MG63 (cell line): ENCODE results near the gene ATP8B4. TPM values are rescaled to one million over a fixed set of nuclear protein-coding genes. Genes with fewer than 3 reads are reported as not detected.
A peak's percentile ranks its signal among the peaks of the same experiment; 100 is the strongest.

ENCODE experiments used
- DNase-seq: peaks from one replicate; pipeline ENCODE4 v3.0.0-alpha.2; 2020
- H3K27me3 ChIP-seq: fragments of 250-450 bp; sonication (Bioruptor Pico); 2 replicates; pipeline ENCODE4 v1.5.1; 2020; ENCODE audit warnings: mild to moderate bottlenecking, moderate library complexity
- H3K36me3 ChIP-seq: fragments of 250-450 bp; sonication (Bioruptor Pico); 2 replicates; pipeline ENCODE4 v1.5.1; 2020; ENCODE audit warnings: mild to moderate bottlenecking, moderate library complexity
- H3K4me3 ChIP-seq: fragments of 250-450 bp; sonication (Bioruptor Pico); 2 replicates; pipeline ENCODE4 v1.5.1; 2020; ENCODE audit warnings: mild to moderate bottlenecking, moderate library complexity
- H3K9me3 ChIP-seq: fragments of 250-450 bp; sonication (Bioruptor Pico); 2 replicates; pipeline ENCODE4 v1.5.1; 2020; ENCODE audit warnings: mild to moderate bottlenecking, moderate library complexity
- total RNA-seq: library from RNA; depleted of rRNA; stranded (reverse); fragments of >200 nt; shearing (Covaris generic); gene quantifications from 2 replicates; pipeline ENCODE4 v1.2.3, GENCODE V29; 2014; ENCODE audit warnings: low replicate concordance

The ATP8B4 gene
- total RNA-seq, 1 experiment from 2014 or later: not detected

GRCh38 chr15:49857496-49858475 lies 261.2 kb downstream of the ATP8B4 start:
- Histone ChIP-seq H3K36me3 (no peaks in the 10 kb centered on the region), H3K9me3 (no peaks in the 10 kb centered on the region), H3K4me3 (no peak overlapping the region), H3K27me3 (no peaks in the 10 kb centered on the region)
- no peak for DNase-seq

- Histone ChIP-seq H3K36me3 (no peaks in the 10 kb centered on the region), H3K9me3 (peaks cover 2% of the 10 kb centered on the region), H3K4me3 (no peak overlapping the region), H3K27me3 (no peaks in the 10 kb centered on the region)
- DNase-seq: peak; percentile 42
Observed at GRCh38 chr15:49855917-49856637, 263.0 kb downstream of the ATP8B4 start.

GRCh38 chr15:49852756-49853155 lies 266.3 kb downstream of the ATP8B4 start:
- H3K4me3 ChIP-seq: no peak overlapping the region
- no peak for DNase-seq
- H3K9me3 ChIP-seq: peaks cover 12% of the 10 kb centered on the region
- no peaks in the 10 kb centered on the region for H3K36me3 ChIP-seq
- H3K27me3 ChIP-seq: no peaks in the 10 kb centered on the region

- Histone ChIP-seq H3K9me3 (peaks cover 12% of the 10 kb centered on the region), H3K36me3 (no peaks in the 10 kb centered on the region), H3K27me3 (no peaks in the 10 kb centered on the region), H3K4me3 (no peak overlapping the region)
- no peak for DNase-seq
Observed at GRCh38 chr15:49848807-49849206, 270.2 kb downstream of the ATP8B4 start.

DNA sequence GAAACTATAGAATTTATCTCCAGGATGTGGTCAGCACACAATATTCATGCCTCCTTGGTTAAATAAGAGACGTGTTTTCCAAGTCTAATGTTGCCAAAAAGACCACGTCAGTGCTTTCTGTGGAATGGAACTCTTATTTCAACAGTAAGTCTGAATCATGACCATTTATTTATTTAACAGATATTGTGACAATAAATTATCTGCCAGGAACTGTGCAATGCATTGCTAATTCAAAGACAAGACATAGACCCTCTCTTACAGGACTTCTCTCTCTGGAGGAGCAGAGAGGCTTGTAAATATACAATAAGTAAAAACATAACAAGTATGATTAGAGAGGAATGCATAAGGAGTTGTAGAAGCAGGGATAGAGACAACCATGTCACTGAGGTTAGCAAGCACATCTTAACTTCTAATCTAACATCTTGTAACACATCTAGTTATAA lies 270.7 kb downstream of the ATP8B4 start:
- Histone ChIP-seq H3K9me3 (peaks cover 12% of the 10 kb centered on the region), H3K4me3 (no peak overlapping the region), H3K36me3 (no peaks in the 10 kb centered on the region), H3K27me3 (no peaks in the 10 kb centered on the region)
- DNase-seq: peak; percentile 64

- H3K4me3 ChIP-seq: no peak overlapping the region
- no peak for DNase-seq
Observed at GRCh38 chr15:49847423-49848281, 271.4 kb downstream of the ATP8B4 start.

GRCh38 chr15:49844390-49844789 lies 274.6 kb downstream of the ATP8B4 start:
- no peak for DNase-seq
- Histone ChIP-seq H3K9me3 (peaks cover 7% of the 10 kb centered on the region; the same call in 1 of the 2 replicates), H3K27me3 (no peaks in the 10 kb centered on the region), H3K4me3 (no peak overlapping the region), H3K36me3 (no peaks in the 10 kb centered on the region)

More at GRCh38 chr15:49847423-49848281, 271.4 kb downstream of the ATP8B4 start:
- H3K36me3 ChIP-seq: no peaks in the 10 kb centered on the region
- no peaks in the 10 kb centered on the region for H3K27me3 ChIP-seq
- peaks cover 12% of the 10 kb centered on the region for H3K9me3 ChIP-seq

DNA sequence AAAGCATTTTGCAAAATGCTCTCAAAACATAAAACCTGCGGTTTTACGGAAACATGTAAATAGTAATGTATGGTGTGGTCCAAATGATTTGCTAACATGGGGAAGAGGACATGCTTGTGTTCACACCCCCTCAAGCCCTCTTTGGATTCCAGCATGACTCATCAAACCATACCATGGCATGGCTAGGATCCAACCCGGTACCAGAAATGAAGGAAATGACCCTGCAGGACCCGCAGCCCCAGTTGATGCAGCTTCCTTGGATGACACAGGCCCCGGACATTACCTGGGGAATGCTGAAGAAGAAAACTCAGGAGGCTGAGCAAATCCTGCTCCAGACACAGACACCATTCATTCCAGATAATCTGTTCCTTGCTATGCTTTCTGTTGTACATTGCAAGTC lies 275.3 kb downstream of the ATP8B4 start:
- Histone ChIP-seq H3K4me3 (no peak overlapping the region), H3K36me3 (no peaks in the 10 kb centered on the region), H3K27me3 (no peaks in the 10 kb centered on the region), H3K9me3 (peaks cover 7% of the 10 kb centered on the region; the same call in 1 of the 2 replicates)
- DNase-seq: no peak

DNA sequence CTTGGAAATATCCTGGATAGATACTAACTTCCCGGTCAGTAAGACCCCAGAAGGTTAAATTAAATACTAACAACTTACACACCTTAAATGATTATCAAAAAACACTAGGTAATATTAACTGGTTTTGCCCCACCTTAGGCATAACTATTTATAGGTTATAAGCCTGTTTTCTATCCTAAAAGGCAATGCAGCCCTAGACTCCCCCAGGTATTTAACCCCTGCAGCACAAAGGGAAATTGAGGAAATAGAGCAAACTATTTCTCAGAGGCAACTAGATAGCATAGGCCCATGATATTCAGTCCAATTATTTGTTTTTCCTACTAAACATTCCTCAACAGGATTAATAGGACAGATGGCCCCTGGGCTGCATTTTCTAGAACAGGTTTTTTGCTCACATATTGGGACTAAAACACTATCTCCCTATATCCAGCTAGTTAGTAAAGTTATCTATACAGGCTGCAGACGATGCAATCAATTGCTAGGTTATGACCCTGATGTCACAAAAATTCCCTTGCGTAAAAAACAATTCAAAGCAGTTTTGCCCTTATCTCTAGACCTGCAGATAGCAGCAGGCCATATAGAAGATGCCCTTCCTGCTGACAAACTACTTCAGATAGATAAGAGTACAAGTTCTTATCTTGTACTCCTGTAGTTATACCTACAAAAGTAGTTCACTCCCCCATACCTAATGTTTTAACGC lies 276.9 kb downstream of the ATP8B4 start:
- DNase-seq: no peak
- H3K36me3 ChIP-seq: no peaks in the 10 kb centered on the region
- peaks cover 7% of the 10 kb centered on the region; the same call in 1 of the 2 replicates for H3K9me3 ChIP-seq
- no peaks in the 10 kb centered on the region for H3K27me3 ChIP-seq
- H3K4me3 ChIP-seq: no peak overlapping the region

GRCh38 chr15:49832511-49832910 lies 286.5 kb downstream of the ATP8B4 start:
- H3K36me3 ChIP-seq: no peaks in the 10 kb centered on the region
- no peaks in the 10 kb centered on the region for H3K27me3 ChIP-seq
- no peak for DNase-seq
- 0 out of 2 replicates have a peak, but pooled peaks cover 5% of the 10 kb centered on the region for H3K9me3 ChIP-seq
- H3K4me3 ChIP-seq: no peak overlapping the region

GRCh38 chr15:49831206-49831965 lies 287.6 kb downstream of the ATP8B4 start:
- H3K4me3 ChIP-seq: no peak overlapping the region
- H3K9me3 ChIP-seq: 0 out of 2 replicates have a peak, but pooled peaks cover 3% of the 10 kb centered on the region
- no peaks in the 10 kb centered on the region for H3K27me3 ChIP-seq
- peak; percentile 67 for DNase-seq
- H3K36me3 ChIP-seq: no peaks in the 10 kb centered on the region

DNA sequence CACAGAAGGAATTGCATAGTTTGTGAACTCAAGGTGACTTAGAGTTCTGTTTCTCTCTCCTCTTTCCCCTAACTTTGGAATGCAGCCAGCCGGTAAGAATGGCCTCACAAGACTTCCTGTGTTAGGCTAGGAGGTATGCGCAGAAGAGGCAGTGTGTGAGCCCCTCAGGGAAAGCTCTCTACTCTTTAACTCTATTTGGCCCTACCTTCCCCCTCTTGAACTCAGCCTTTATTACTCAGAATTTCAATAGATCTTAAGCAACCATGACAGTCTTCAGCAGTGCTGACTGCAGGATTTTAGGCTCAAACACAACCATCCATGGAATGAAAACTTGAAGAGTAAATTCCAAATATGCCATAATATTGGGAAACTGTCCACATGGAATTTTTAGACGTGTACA lies 288.6 kb downstream of the ATP8B4 start:
- Histone ChIP-seq H3K36me3 (no peaks in the 10 kb centered on the region), H3K27me3 (no peaks in the 10 kb centered on the region), H3K9me3 (no peaks in the 10 kb centered on the region), H3K4me3 (no peak overlapping the region)
- DNase-seq: no peak

GRCh38 chr15:49827311-49827710 lies 291.7 kb downstream of the ATP8B4 start:
- Histone ChIP-seq H3K9me3 (peaks cover 4% of the 10 kb centered on the region; the same call in 1 of the 2 replicates), H3K4me3 (no peak overlapping the region), H3K36me3 (no peaks in the 10 kb centered on the region), H3K27me3 (no peaks in the 10 kb centered on the region)
- no peak for DNase-seq

- DNase-seq: no peak
- Histone ChIP-seq H3K4me3 (no peak overlapping the region), H3K9me3 (peaks cover 5% of the 10 kb centered on the region; the same call in 1 of the 2 replicates), H3K36me3 (no peaks in the 10 kb centered on the region), H3K27me3 (no peaks in the 10 kb centered on the region)
Observed at GRCh38 chr15:49826640-49827234, 292.3 kb downstream of the ATP8B4 start.

DNA sequence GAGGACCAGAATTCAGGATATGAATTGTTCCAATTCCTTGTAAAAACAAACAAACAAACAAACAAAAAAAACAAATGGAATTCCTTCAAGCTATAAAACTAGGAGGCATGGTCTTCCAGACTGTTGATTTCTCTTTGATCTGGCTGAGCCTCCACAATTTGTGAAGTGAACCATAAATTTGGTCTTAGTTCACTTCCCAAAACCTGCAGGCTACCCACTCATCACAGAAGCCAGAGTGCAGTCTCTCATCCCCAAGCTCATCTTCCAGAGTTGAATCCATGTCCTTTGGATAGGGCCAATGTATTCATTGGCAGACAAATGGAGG lies 294.3 kb downstream of the ATP8B4 start:
- Histone ChIP-seq H3K9me3 (peaks cover 5% of the 10 kb centered on the region; the same call in 1 of the 2 replicates), H3K27me3 (no peaks in the 10 kb centered on the region), H3K4me3 (no peak overlapping the region), H3K36me3 (no peaks in the 10 kb centered on the region)
- no peak for DNase-seq
